Eye (tissue), 1 donor: ENCODE results near the gene C2CD4A.
A peak's percentile ranks its signal among the peaks of the same experiment; 100 is the strongest.
"Not testable (repeated sequence)": the region's sequence is repeated elsewhere in the genome, so short reads cannot be mapped to it uniquely, and the experiment has no call there.

Experiments
- DNase-seq: peaks from one replicate; pipeline ENCODE4 v3.0.0-alpha.2; 2015

Gene C2CD4A

GRCh38 chr15:62066663-62067447 is at the start of gene C2CD4A:
C2CD4A (plus strand) TSS chr15:62066977; CDS start chr15:62067614, 637 bp downstream.
- peak; percentile 85 for DNase-seq

GRCh38 chr15:62020576-62021160 is 46.1 kb upstream of the C2CD4A start:
- no peak for DNase-seq

- DNase-seq, result no peak
These were observed 44.7 kb upstream of the C2CD4A start for GRCh38 chr15:62021991-62022600.

- DNase-seq, result no peak
These were observed 40.1 kb upstream of the C2CD4A start for GRCh38 chr15:62026487-62027262.

GRCh38 chr15:62027263-62027565 is 39.6 kb upstream of the C2CD4A start:
- DNase-seq, result peak; percentile 6

GRCh38 chr15:62027916-62028315 is 38.9 kb upstream of the C2CD4A start:
- DNase-seq, result no peak

GRCh38 chr15:62035256-62035924 is 31.4 kb upstream of the C2CD4A start:
- DNase-seq, result no peak

- no peak for DNase-seq
These were observed 20.6 kb upstream of the C2CD4A start for GRCh38 chr15:62046078-62046743.

- DNase-seq, result no peak
These were observed 19.4 kb upstream of the C2CD4A start for GRCh38 chr15:62047282-62047827.

GRCh38 chr15:62048254-62048653 is 18.5 kb upstream of the C2CD4A start:
- DNase-seq, result not testable (repeated sequence)

- DNase-seq, result no peak
These were observed 16.7 kb upstream of the C2CD4A start for GRCh38 chr15:62050115-62050514.

- no peak for DNase-seq
These were observed 15.6 kb upstream of the C2CD4A start for GRCh38 chr15:62051166-62051565.

- no peak for DNase-seq
These were observed 14.1 kb upstream of the C2CD4A start for GRCh38 chr15:62052713-62053112.

- no peak for DNase-seq
These were observed 13.2 kb upstream of the C2CD4A start for GRCh38 chr15:62053439-62054085.

- no peak for DNase-seq
These were observed 11.8 kb upstream of the C2CD4A start for GRCh38 chr15:62054979-62055378.

- DNase-seq, result no peak
These were observed 9.3 kb upstream of the C2CD4A start for GRCh38 chr15:62057341-62057980.

- DNase-seq, result no peak
These were observed 8.3 kb upstream of the C2CD4A start for GRCh38 chr15:62058327-62059028.

GRCh38 chr15:62059108-62059815 is 7.5 kb upstream of the C2CD4A start:
- DNase-seq, result no peak

- peak; percentile 88 for DNase-seq
These were observed 7.0 kb upstream of the C2CD4A start for GRCh38 chr15:62059816-62060112.
